GM23338 (cell line): ENCODE results near the gene SOX30. TPM values are rescaled to one million over a fixed set of nuclear protein-coding genes. Genes with fewer than 3 reads are reported as not detected.

ENCODE experiments used
- ATAC-seq: fragments of 200-7000 bp; cut with Tn5 transposase; 3 replicates; pipeline ENCODE4 v1.9.1; 2020
- DNase-seq: peaks from one replicate; pipeline ENCODE4 v3.0.0-alpha.2; 2015; ENCODE audit warnings: low spot score
- H2AFZ ChIP-seq: fragments of 200-600 bp; sonication (generic); 2 replicates; pipeline ENCODE4 v1.8.0; 2016; ENCODE audit warnings: antibody characterized with exemption, mild to moderate bottlenecking, moderate library complexity
- H3F3A ChIP-seq: fragments of 200-600 bp; sonication (generic); replicated peaks from 2 replicates; pipeline ENCODE4 v1.8.0; 2017; ENCODE audit warnings: antibody characterized with exemption, mixed run types, low read depth
- H3K27ac ChIP-seq: fragments of 200-600 bp; sonication (generic); 2 replicates; pipeline ENCODE4 v1.6.1; 2016; ENCODE audit warnings: low read depth
- H3K27me3 ChIP-seq: fragments of 200-600 bp; sonication (generic); 2 replicates; pipeline ENCODE4 v1.8.0; 2016; ENCODE audit warnings: mild to moderate bottlenecking, mixed run types, moderate library complexity; ENCODE audit not compliant: insufficient read depth
- H3K36me3 ChIP-seq: fragments of 200-600 bp; sonication (generic); 2 replicates; pipeline ENCODE4 v1.8.0; 2016; ENCODE audit warnings: mild to moderate bottlenecking; ENCODE audit not compliant: insufficient read depth
- H3K4me1 ChIP-seq: fragments of 200-600 bp; sonication (generic); 2 replicates; pipeline ENCODE4 v1.8.0; 2016; ENCODE audit warnings: mild to moderate bottlenecking, moderate library complexity; ENCODE audit not compliant: insufficient read depth
- H3K4me2 ChIP-seq: fragments of 200-600 bp; sonication (generic); 2 replicates; pipeline ENCODE4 v1.7.1; 2017; ENCODE audit warnings: mixed run types
- H3K4me3 ChIP-seq: fragments of 200-600 bp; sonication (generic); 2 replicates; pipeline ENCODE4 v1.6.1; 2016; ENCODE audit warnings: mixed run types
- H3K79me2 ChIP-seq: fragments of 200-600 bp; sonication (generic); replicated peaks from 2 replicates; pipeline ENCODE4 v1.8.0; 2017; ENCODE audit warnings: mild to moderate bottlenecking; ENCODE audit not compliant: insufficient read depth
- H3K9me2 ChIP-seq: fragments of 200-600 bp; sonication (generic); 2 replicates; pipeline ENCODE4 v1.8.0; 2017; ENCODE audit not compliant: insufficient read depth
- H4K20me1 ChIP-seq: fragments of 200-600 bp; sonication (generic); replicated peaks from 2 replicates; pipeline ENCODE4 v1.8.0; 2017; ENCODE audit warnings: mild to moderate bottlenecking; ENCODE audit not compliant: insufficient read depth
- H3K27ac Mint-ChIP-seq: 2 replicates; pipeline ENCODE4 v1.8.0; 2020; ENCODE audit warnings: inconsistent platforms, mild to moderate bottlenecking, moderate library complexity, mixed read lengths
- H3K27me3 Mint-ChIP-seq: 3 replicates; pipeline ENCODE4 v1.8.0; 2022; ENCODE audit warnings: low read depth, mild to moderate bottlenecking, moderate library complexity, mixed read lengths, inconsistent platforms; ENCODE audit not compliant: insufficient read depth, poor library complexity
- H3K36me3 Mint-ChIP-seq: 3 replicates; pipeline ENCODE4 v1.8.0; 2021; ENCODE audit warnings: low read depth, mild to moderate bottlenecking, inconsistent platforms, moderate library complexity, mixed read lengths
- H3K4me1 Mint-ChIP-seq: 3 replicates; pipeline ENCODE4 v1.8.0; 2020; ENCODE audit warnings: mild to moderate bottlenecking, inconsistent platforms, mixed read lengths
- H3K4me3 Mint-ChIP-seq: 3 replicates; pipeline ENCODE4 v1.8.0; 2021; ENCODE audit warnings: moderate library complexity, mild to moderate bottlenecking, inconsistent platforms, mixed read lengths
- H3K9me3 Mint-ChIP-seq: 3 replicates; pipeline ENCODE4 v1.8.0; 2020; ENCODE audit warnings: moderate library complexity, mild to moderate bottlenecking, inconsistent platforms, mixed read lengths
- CREB1 ChIP-seq: fragments of 250-450 bp; sonication (Bioruptor Pico); IDR thresholded peaks from 2 replicates; pipeline ENCODE4 v1.5.0; 2020; ENCODE audit warnings: low read depth, mild to moderate bottlenecking, moderate library complexity
- EZH2 ChIP-seq: fragments of 200-600 bp; sonication (generic); IDR thresholded peaks from one replicate; pipeline ENCODE4 v1.8.0; 2017; ENCODE audit warnings: antibody characterized with exemption, mild to moderate bottlenecking, low read depth; ENCODE audit not compliant: unreplicated experiment
- EZH2phosphoT487 ChIP-seq: fragments of 200-600 bp; sonication (generic); IDR thresholded peaks from one replicate; pipeline ENCODE4 v1.8.1; 2018; ENCODE audit warnings: antibody characterized with exemption; ENCODE audit not compliant: unreplicated experiment
- JUNB ChIP-seq: IDR thresholded peaks from one replicate; pipeline ENCODE4 v1.6.1; 2016; ENCODE audit warnings: antibody characterized with exemption; ENCODE audit not compliant: unreplicated experiment
- NANOG ChIP-seq: IDR thresholded peaks from 2 replicates; pipeline ENCODE4 v1.6.1; 2016; ENCODE audit warnings: antibody characterized with exemption, borderline replicate concordance
- POLR2AphosphoS5 ChIP-seq: IDR thresholded peaks from 2 replicates; pipeline ENCODE4 v1.6.1; 2016; ENCODE audit warnings: antibody characterized with exemption, low read depth
- STAT1 ChIP-seq: IDR thresholded peaks from one replicate; pipeline ENCODE4 v1.6.1; 2016; ENCODE audit warnings: antibody characterized with exemption; ENCODE audit not compliant: unreplicated experiment
- ZNF114 ChIP-seq: fragments of 250-450 bp; sonication (Bioruptor Pico); IDR thresholded peaks from 2 replicates; pipeline ENCODE4 v1.5.0; 2020; ENCODE audit warnings: mild to moderate bottlenecking, moderate library complexity
- ZNF331 ChIP-seq: fragments of 250-450 bp; sonication (Bioruptor Pico); IDR thresholded peaks from 2 replicates; pipeline ENCODE4 v1.5.0; 2020; ENCODE audit warnings: low read depth, mild to moderate bottlenecking, moderate library complexity
- polyA plus RNA-seq: library from polyadenylated mRNA; unstranded; fragments of >200 nt; fragmentation: Nextera tagmentation; extraction: Ambion mirVana; gene quantifications from 2 replicates; pipeline ENCODE4 v1.2.1, GENCODE V29; 2016
- total RNA-seq: library from RNA; depleted of rRNA; stranded (reverse); fragments of >200 nt; shearing (Covaris generic); gene quantifications from 2 replicates; pipeline ENCODE4 v1.2.3, GENCODE V29; 2014
- TF ChIP-seq, protein P1 (sequence below): IDR thresholded peaks from 2 replicates; pipeline ENCODE4 v1.6.1; 2016; ENCODE audit warnings: antibody characterized with exemption
- TF ChIP-seq, protein P2 (sequence below), 2 experiments: fragments of 200-600 bp in 1 of 2; sonication (generic) in 1 of 2; conservative IDR thresholded peaks; 2 replicates each; pipeline versions ENCODE4 v1.5.1 to v1.6.1; 2016 to 2017; ENCODE audit warnings: antibody characterized with exemption in 2 of 2, low read depth in 2 of 2, mild to moderate bottlenecking in 2 of 2, moderate library complexity in 1 of 2
- TF ChIP-seq, protein P3 (sequence below): fragments of 250-450 bp; sonication (Bioruptor Pico); IDR thresholded peaks from 2 replicates; pipeline ENCODE4 v1.5.0; 2020; ENCODE audit warnings: mild to moderate bottlenecking, moderate library complexity
- TF ChIP-seq, protein P4 (sequence below): IDR thresholded peaks from one replicate; pipeline ENCODE4 v1.6.1; 2018; ENCODE audit warnings: antibody characterized with exemption; ENCODE audit not compliant: unreplicated experiment

Gene SOX30
- total and polyA plus RNA-seq, 2 experiments from 2014 or later = 0.47 to 1.3 TPM

DNA sequence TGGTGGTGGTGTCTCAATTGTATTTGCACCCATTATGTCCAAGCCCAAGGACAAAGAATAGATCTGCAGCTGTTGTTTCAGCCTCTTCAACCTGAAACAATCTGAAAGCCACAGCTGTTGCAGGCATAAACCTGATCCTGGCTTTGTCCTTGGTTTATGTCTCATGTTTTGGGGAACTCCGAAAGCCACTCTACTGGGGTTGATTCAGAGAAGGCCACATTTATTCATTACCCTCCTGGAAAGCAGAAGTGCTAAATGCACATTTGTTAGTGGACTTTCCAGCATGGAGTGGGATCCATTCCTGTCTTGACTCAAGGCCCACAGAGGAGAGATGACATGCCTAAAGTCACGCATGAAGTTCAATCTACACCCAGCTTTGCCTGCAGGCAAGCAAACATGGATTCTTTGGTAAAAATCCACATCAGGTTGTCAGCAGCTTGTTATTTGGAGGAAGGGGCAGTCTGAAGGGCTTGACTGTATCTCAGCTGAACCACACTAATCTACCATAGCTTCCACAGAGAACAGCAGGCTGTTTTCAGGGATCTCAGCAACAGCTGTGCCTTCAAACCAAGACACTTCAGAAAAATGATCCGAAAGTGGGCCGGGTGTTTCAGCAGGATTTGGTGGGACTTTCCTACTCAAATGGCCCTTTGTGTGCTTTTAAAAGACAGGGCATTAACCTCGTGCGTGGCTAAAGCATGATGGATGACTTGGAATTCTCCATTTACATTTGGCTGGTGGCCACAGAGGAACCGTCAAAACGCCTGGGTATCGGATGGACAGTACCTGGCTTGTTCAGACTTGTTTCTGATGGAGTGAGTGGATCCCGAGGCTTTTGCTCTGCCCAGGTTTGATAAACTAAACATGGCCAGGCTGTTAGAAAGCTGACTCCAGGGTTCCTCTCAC, 40.4 kb downstream of the SOX30 start:
- no peaks in the 10 kb centered on the region for H3K9me2 ChIP-seq
- no peaks in the 10 kb centered on the region for H3K27me3 ChIP-seq
- no peaks in the 10 kb centered on the region for H3K4me1 ChIP-seq
- no peaks in the 10 kb centered on the region for H3K79me2 ChIP-seq
- Mint-ChIP-seq H3K4me3 (no peak overlapping the region), H3K27me3 (no peaks in the 10 kb centered on the region), H3K9me3 (no peaks in the 10 kb centered on the region; the same call in 2 of the 3 replicates), H3K27ac (no peak overlapping the region), H3K36me3 (no peaks in the 10 kb centered on the region), H3K4me1 (no peaks in the 10 kb centered on the region)
- no peaks in the 10 kb centered on the region for H3K36me3 ChIP-seq
- H3F3A ChIP-seq = no peaks in the 10 kb centered on the region
- no peaks in the 10 kb centered on the region for H4K20me1 ChIP-seq
- no peak overlapping the region for H3K4me2 ChIP-seq
- no peak for TF ChIP-seq ZNF331
- TF ChIP-seq, protein P1, sequence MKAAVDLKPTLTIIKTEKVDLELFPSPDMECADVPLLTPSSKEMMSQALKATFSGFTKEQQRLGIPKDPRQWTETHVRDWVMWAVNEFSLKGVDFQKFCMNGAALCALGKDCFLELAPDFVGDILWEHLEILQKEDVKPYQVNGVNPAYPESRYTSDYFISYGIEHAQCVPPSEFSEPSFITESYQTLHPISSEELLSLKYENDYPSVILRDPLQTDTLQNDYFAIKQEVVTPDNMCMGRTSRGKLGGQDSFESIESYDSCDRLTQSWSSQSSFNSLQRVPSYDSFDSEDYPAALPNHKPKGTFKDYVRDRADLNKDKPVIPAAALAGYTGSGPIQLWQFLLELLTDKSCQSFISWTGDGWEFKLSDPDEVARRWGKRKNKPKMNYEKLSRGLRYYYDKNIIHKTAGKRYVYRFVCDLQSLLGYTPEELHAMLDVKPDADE = no peak
- TF ChIP-seq, protein P2, sequence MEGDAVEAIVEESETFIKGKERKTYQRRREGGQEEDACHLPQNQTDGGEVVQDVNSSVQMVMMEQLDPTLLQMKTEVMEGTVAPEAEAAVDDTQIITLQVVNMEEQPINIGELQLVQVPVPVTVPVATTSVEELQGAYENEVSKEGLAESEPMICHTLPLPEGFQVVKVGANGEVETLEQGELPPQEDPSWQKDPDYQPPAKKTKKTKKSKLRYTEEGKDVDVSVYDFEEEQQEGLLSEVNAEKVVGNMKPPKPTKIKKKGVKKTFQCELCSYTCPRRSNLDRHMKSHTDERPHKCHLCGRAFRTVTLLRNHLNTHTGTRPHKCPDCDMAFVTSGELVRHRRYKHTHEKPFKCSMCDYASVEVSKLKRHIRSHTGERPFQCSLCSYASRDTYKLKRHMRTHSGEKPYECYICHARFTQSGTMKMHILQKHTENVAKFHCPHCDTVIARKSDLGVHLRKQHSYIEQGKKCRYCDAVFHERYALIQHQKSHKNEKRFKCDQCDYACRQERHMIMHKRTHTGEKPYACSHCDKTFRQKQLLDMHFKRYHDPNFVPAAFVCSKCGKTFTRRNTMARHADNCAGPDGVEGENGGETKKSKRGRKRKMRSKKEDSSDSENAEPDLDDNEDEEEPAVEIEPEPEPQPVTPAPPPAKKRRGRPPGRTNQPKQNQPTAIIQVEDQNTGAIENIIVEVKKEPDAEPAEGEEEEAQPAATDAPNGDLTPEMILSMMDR (conservative IDR thresholded peaks at IDR 0.05; ENCODE audit: low read depth in 2 of 2) = no peak
- TF ChIP-seq, protein P3, sequence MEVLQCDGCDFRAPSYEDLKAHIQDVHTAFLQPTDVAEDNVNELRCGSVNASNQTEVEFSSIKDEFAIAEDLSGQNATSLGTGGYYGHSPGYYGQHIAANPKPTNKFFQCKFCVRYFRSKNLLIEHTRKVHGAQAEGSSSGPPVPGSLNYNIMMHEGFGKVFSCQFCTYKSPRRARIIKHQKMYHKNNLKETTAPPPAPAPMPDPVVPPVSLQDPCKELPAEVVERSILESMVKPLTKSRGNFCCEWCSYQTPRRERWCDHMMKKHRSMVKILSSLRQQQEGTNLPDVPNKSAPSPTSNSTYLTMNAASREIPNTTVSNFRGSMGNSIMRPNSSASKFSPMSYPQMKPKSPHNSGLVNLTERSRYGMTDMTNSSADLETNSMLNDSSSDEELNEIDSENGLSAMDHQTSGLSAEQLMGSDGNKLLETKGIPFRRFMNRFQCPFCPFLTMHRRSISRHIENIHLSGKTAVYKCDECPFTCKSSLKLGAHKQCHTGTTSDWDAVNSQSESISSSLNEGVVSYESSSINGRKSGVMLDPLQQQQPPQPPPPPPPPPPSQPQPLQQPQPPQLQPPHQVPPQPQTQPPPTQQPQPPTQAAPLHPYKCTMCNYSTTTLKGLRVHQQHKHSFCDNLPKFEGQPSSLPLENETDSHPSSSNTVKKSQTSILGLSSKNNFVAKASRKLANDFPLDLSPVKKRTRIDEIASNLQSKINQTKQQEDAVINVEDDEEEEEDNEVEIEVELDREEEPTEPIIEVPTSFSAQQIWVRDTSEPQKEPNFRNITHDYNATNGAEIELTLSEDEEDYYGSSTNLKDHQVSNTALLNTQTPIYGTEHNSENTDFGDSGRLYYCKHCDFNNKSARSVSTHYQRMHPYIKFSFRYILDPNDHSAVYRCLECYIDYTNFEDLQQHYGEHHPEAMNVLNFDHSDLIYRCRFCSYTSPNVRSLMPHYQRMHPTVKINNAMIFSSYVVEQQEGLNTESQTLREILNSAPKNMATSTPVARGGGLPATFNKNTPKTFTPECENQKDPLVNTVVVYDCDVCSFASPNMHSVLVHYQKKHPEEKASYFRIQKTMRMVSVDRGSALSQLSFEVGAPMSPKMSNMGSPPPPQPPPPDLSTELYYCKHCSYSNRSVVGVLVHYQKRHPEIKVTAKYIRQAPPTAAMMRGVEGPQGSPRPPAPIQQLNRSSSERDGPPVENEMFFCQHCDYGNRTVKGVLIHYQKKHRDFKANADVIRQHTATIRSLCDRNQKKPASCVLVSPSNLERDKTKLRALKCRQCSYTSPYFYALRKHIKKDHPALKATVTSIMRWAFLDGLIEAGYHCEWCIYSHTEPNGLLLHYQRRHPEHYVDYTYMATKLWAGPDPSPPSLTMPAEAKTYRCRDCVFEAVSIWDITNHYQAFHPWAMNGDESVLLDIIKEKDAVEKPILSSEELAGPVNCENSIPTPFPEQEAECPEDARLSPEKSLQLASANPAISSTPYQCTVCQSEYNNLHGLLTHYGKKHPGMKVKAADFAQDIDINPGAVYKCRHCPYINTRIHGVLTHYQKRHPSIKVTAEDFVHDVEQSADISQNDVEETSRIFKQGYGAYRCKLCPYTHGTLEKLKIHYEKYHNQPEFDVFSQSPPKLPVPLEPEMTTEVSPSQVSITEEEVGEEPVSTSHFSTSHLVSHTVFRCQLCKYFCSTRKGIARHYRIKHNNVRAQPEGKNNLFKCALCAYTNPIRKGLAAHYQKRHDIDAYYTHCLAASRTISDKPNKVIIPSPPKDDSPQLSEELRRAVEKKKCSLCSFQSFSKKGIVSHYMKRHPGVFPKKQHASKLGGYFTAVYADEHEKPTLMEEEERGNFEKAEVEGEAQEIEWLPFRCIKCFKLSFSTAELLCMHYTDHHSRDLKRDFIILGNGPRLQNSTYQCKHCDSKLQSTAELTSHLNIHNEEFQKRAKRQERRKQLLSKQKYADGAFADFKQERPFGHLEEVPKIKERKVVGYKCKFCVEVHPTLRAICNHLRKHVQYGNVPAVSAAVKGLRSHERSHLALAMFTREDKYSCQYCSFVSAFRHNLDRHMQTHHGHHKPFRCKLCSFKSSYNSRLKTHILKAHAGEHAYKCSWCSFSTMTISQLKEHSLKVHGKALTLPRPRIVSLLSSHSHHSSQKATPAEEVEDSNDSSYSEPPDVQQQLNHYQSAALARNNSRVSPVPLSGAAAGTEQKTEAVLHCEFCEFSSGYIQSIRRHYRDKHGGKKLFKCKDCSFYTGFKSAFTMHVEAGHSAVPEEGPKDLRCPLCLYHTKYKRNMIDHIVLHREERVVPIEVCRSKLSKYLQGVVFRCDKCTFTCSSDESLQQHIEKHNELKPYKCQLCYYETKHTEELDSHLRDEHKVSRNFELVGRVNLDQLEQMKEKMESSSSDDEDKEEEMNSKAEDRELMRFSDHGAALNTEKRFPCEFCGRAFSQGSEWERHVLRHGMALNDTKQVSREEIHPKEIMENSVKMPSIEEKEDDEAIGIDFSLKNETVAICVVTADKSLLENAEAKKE (CRISPR knock-in tag) = no peak
- TF ChIP-seq, protein P4, sequence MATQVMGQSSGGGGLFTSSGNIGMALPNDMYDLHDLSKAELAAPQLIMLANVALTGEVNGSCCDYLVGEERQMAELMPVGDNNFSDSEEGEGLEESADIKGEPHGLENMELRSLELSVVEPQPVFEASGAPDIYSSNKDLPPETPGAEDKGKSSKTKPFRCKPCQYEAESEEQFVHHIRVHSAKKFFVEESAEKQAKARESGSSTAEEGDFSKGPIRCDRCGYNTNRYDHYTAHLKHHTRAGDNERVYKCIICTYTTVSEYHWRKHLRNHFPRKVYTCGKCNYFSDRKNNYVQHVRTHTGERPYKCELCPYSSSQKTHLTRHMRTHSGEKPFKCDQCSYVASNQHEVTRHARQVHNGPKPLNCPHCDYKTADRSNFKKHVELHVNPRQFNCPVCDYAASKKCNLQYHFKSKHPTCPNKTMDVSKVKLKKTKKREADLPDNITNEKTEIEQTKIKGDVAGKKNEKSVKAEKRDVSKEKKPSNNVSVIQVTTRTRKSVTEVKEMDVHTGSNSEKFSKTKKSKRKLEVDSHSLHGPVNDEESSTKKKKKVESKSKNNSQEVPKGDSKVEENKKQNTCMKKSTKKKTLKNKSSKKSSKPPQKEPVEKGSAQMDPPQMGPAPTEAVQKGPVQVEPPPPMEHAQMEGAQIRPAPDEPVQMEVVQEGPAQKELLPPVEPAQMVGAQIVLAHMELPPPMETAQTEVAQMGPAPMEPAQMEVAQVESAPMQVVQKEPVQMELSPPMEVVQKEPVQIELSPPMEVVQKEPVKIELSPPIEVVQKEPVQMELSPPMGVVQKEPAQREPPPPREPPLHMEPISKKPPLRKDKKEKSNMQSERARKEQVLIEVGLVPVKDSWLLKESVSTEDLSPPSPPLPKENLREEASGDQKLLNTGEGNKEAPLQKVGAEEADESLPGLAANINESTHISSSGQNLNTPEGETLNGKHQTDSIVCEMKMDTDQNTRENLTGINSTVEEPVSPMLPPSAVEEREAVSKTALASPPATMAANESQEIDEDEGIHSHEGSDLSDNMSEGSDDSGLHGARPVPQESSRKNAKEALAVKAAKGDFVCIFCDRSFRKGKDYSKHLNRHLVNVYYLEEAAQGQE = no peak
- TF ChIP-seq CREB1 (CRISPR knock-in tag) = no peak
- TF ChIP-seq POLR2AphosphoS5 = no peak
- no peak for TF ChIP-seq STAT1
- no peak for TF ChIP-seq EZH2phosphoT487
- TF ChIP-seq JUNB = no peak
- no peak for TF ChIP-seq ZNF114 (CRISPR knock-in tag)
- no peak for TF ChIP-seq NANOG
- no peak for TF ChIP-seq EZH2
- no peak for ATAC-seq
- H3K27ac ChIP-seq = no peak overlapping the region
- no peak overlapping the region for H3K4me3 ChIP-seq
- peak overlapping the region; percentile 56; the same call in 1 of the 2 replicates for H2AFZ ChIP-seq
- DNase-seq = no peak
